ENCODE data around the gene TRIM44.

The TRIM44 gene

GRCh38 chr11:35671396-35672127, 9.0 kb downstream of the TRIM44 start:
- DNase-seq = no peak

GRCh38 chr11:35672608-35673007, 10.0 kb downstream of the TRIM44 start:
- DNase-seq = no peak

GRCh38 chr11:35675901-35676610, 13.5 kb downstream of the TRIM44 start:
- DNase-seq = no peak

- DNase-seq = no peak
These were observed 14.0 kb downstream of the TRIM44 start for GRCh38 chr11:35676611-35676965.

GRCh38 chr11:35677904-35678303, 15.3 kb downstream of the TRIM44 start:
- DNase-seq = no peak

GRCh38 chr11:35678471-35678870, 15.9 kb downstream of the TRIM44 start:
- no peak for DNase-seq

GRCh38 chr11:35678975-35679374, 16.4 kb downstream of the TRIM44 start:
- no peak for DNase-seq

- no peak for DNase-seq
These were observed 17.9 kb downstream of the TRIM44 start for GRCh38 chr11:35680506-35680905.

- DNase-seq = no peak
These were observed 18.7 kb downstream of the TRIM44 start for GRCh38 chr11:35681163-35681767.

- peak; percentile 42 for DNase-seq
These were observed 19.9 kb downstream of the TRIM44 start for GRCh38 chr11:35682230-35683173.

GRCh38 chr11:35683728-35684339, 21.3 kb downstream of the TRIM44 start:
- DNase-seq = no peak

GRCh38 chr11:35688023-35688422, 25.4 kb downstream of the TRIM44 start:
- DNase-seq = no peak

- no peak for DNase-seq
These were observed 26.8 kb downstream of the TRIM44 start for GRCh38 chr11:35689081-35689996.

GRCh38 chr11:35702126-35702525, 39.6 kb downstream of the TRIM44 start:
- DNase-seq = no peak

- no peak for DNase-seq
These were observed 46.8 kb downstream of the TRIM44 start for GRCh38 chr11:35709376-35709775.

GRCh38 chr11:35711173-35711910, 48.8 kb downstream of the TRIM44 start:
- no peak for DNase-seq

- no peak for DNase-seq
These were observed 49.3 kb downstream of the TRIM44 start for GRCh38 chr11:35711924-35712323.

- no peak for DNase-seq
These were observed 50.0 kb downstream of the TRIM44 start for GRCh38 chr11:35712533-35712932.

- no peak for DNase-seq
These were observed 52.5 kb downstream of the TRIM44 start for GRCh38 chr11:35714882-35715627.

Data from right kidney (tissue), 1 donor.